ENCODE measurements around the gene MYRF. TPM values are rescaled to one million over a fixed set of nuclear protein-coding genes. Genes with fewer than 3 reads are reported as not detected.

MYRF gene
- total and polyA plus RNA-seq, 2 of the 4 experiments (the other 2 are of a cell fraction): 1.6 to 10.7 TPM

DNA sequence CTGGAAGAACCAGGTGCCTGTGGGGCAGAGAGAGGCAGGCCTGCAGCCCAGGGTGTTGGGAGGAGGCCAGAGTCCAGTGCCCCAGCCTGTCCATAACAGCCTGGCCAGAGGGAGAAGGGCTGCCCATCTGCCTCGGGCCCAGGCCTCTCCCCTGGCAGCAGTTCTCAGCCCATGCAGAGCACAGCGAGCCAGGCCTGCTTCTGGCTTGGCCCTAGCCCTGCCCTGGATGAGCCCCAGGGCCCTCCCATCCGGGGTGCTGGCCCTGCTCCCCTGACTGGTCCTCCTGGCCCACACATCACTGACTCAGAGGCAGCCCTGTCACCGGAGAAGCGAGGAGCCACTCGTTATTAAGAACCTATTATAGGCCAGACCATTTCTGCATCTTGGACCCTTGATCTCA is 19.7 kb upstream of the MYRF start:
- no peak overlapping the region for H2BK15ac ChIP-seq (ENCODE audit: low read depth, low read length)
- ChIA-PET CTCF (interaction anchor here (0.5 to 1.7 kb wide), 13 partner anchors 9 to 287 kb away, joined by 3 to 9 read pairs (median 5); partner anchors contain the start of gene DAGLA), POLR2A (ENCODE audit: unreplicated experiment) (no interaction called here)
- no peaks in the 10 kb centered on the region for H3K9me1 ChIP-seq (ENCODE audit: insufficient read depth, low read length)
- no peak overlapping the region for H3K23ac ChIP-seq (ENCODE audit: low read depth, low read length)
- no peak overlapping the region for H2AFZ ChIP-seq (replicated peaks; ENCODE audit: low read length, poor library complexity)
- H3K27ac ChIP-seq (ENCODE audit: insufficient read depth, low read length): no peak overlapping the region
- H4K20me1 ChIP-seq (ENCODE audit: insufficient read depth, low read length): no peaks in the 10 kb centered on the region; the same call in 1 of the 2 replicates
- no peaks in the 10 kb centered on the region for H3K9me3 ChIP-seq (ENCODE audit: control insufficient read depth, insufficient read depth, low read length)
- no peak overlapping the region for H3K18ac ChIP-seq (ENCODE audit: low read depth, low read length)
- H3K4me1 ChIP-seq (ENCODE audit: control insufficient read depth, insufficient read depth, low read length): peaks cover 3% of the 10 kb centered on the region; the same call in 1 of the 2 replicates
- in situ Hi-C loops (cut with MboI; ENCODE audit: low sequenced_read_pairs) (no loop called here), dilution Hi-C loops (cut with HindIII; ENCODE audit: low sequenced_read_pairs, unreplicated experiment) (no loop called here), intact Hi-C loops (cut with micrococcal nuclease) (loop anchor here (1.0 to 10.0 kb wide), 4 partner anchors 52 to 255 kb away; partner anchors contain the start of genes DAGLA and SYT7)
- H4K5ac ChIP-seq (ENCODE audit: low read depth, low read length): no peak overlapping the region
- TF ChIP-seq CHD1 (IDR thresholded peaks at IDR 0.05; ENCODE audit: low read depth, low read length): no peak
- no peak for TF ChIP-seq RCOR1 (IDR thresholded peaks at IDR 0.05; ENCODE audit: insufficient replicate concordance, low read length)
- TF ChIP-seq, protein P1, sequence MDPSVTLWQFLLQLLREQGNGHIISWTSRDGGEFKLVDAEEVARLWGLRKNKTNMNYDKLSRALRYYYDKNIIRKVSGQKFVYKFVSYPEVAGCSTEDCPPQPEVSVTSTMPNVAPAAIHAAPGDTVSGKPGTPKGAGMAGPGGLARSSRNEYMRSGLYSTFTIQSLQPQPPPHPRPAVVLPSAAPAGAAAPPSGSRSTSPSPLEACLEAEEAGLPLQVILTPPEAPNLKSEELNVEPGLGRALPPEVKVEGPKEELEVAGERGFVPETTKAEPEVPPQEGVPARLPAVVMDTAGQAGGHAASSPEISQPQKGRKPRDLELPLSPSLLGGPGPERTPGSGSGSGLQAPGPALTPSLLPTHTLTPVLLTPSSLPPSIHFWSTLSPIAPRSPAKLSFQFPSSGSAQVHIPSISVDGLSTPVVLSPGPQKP (IDR thresholded peaks at IDR 0.05; ENCODE audit: borderline replicate concordance, low read depth, low read length): no peak
- no peak for TF ChIP-seq POLR2A (IDR thresholded peaks at IDR 0.05; ENCODE audit: low read depth, low read length)
- TF ChIP-seq MAFK (IDR thresholded peaks at IDR 0.05; ENCODE audit: low read depth, low read length): no peak
- no peak for TF ChIP-seq BHLHE40 (IDR thresholded peaks at IDR 0.05; ENCODE audit: low read depth, low read length)
- TF ChIP-seq, protein P2, sequence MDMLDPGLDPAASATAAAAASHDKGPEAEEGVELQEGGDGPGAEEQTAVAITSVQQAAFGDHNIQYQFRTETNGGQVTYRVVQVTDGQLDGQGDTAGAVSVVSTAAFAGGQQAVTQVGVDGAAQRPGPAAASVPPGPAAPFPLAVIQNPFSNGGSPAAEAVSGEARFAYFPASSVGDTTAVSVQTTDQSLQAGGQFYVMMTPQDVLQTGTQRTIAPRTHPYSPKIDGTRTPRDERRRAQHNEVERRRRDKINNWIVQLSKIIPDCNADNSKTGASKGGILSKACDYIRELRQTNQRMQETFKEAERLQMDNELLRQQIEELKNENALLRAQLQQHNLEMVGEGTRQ (IDR thresholded peaks at IDR 0.05; ENCODE audit: low read depth, low read length): no peak
- no peak for TF ChIP-seq MXI1 (IDR thresholded peaks at IDR 0.05; ENCODE audit: borderline replicate concordance, low read depth, low read length)
- no peak for TF ChIP-seq FOS (IDR thresholded peaks at IDR 0.05; ENCODE audit: low read depth, low read length)
- TF ChIP-seq RAD21 (IDR thresholded peaks at IDR 0.05; ENCODE audit: low read length): no peak
- TF ChIP-seq, protein P3, sequence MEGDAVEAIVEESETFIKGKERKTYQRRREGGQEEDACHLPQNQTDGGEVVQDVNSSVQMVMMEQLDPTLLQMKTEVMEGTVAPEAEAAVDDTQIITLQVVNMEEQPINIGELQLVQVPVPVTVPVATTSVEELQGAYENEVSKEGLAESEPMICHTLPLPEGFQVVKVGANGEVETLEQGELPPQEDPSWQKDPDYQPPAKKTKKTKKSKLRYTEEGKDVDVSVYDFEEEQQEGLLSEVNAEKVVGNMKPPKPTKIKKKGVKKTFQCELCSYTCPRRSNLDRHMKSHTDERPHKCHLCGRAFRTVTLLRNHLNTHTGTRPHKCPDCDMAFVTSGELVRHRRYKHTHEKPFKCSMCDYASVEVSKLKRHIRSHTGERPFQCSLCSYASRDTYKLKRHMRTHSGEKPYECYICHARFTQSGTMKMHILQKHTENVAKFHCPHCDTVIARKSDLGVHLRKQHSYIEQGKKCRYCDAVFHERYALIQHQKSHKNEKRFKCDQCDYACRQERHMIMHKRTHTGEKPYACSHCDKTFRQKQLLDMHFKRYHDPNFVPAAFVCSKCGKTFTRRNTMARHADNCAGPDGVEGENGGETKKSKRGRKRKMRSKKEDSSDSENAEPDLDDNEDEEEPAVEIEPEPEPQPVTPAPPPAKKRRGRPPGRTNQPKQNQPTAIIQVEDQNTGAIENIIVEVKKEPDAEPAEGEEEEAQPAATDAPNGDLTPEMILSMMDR (conservative IDR thresholded peaks at IDR 0.05; ENCODE audit: low read depth, low read length): no peak
- TF ChIP-seq NFE2L2 (IDR thresholded peaks at IDR 0.05; ENCODE audit: low read depth, low read length): no peak
- no peak for TF ChIP-seq SMC3 (IDR thresholded peaks at IDR 0.05; ENCODE audit: low read depth, low read length)
- TF ChIP-seq CEBPB (IDR thresholded peaks at IDR 0.05; ENCODE audit: low read depth, low read length): no peak
- H2AK9ac ChIP-seq (replicated peaks; ENCODE audit: low read depth, low read length, poor library complexity): no peak overlapping the region
- no peak overlapping the region for H3K4ac ChIP-seq (ENCODE audit: low read depth, low read length)
- H2BK20ac ChIP-seq (ENCODE audit: low read depth, low read length): no peak overlapping the region
- no peak overlapping the region for H3K4me3 ChIP-seq (ENCODE audit: insufficient read depth, low read depth, low read length)
- 47% methylated on average over 2 of the region's 6 CpGs; no CpG with 5 or more reads in 1 of the 2 experiments for WGBS, 2 experiments (ENCODE audit: extremely low coverage in 2 of 2, insufficient read length in 1 of 2)
- H2BK5ac ChIP-seq (ENCODE audit: low read depth, low read length, poor library complexity, severe bottlenecking): no peak overlapping the region
- H3K56ac ChIP-seq (ENCODE audit: extremely low read depth, insufficient read depth, low read length): no peak overlapping the region
- H4K91ac ChIP-seq (ENCODE audit: insufficient read depth, low read depth, low read length): no peak overlapping the region
- H3K27me3 ChIP-seq (ENCODE audit: control insufficient read depth, insufficient read depth, low read length): no peaks in the 10 kb centered on the region
- H2AK5ac ChIP-seq (ENCODE audit: low read depth, low read length): no peak overlapping the region
- peak; percentile 33 for ATAC-seq (ENCODE audit: low read depth)
- no TSS peak for BruUV-seq (replicated peaks)
- no peak overlapping the region for H3K4me2 ChIP-seq (ENCODE audit: low read depth, low read length)
- peaks cover 10% of the 10 kb centered on the region; the same call in 1 of the 2 replicates for H3K36me3 ChIP-seq (ENCODE audit: control insufficient read depth, insufficient read depth, low read length)
- no peak overlapping the region for H3K9ac ChIP-seq (ENCODE audit: low read depth, low read length)
- DNase-seq: peak; percentile 34
- H4K8ac ChIP-seq (ENCODE audit: low read depth in 2 of 2, low read length in 2 of 2): no peak overlapping the region
- H2BK120ac ChIP-seq (ENCODE audit: low read depth, low read length): no peak overlapping the region
- H3K14ac ChIP-seq (replicated peaks; ENCODE audit: low read depth, low read length): no peak overlapping the region
- H3K79me1 ChIP-seq (ENCODE audit: low read depth in 1 of 2, low read length in 2 of 2): no peaks in the 10 kb centered on the region
